ENCODE measurements around the gene IRGQ.
A peak's percentile ranks its signal among the peaks of the same experiment; 100 is the strongest.
"Not testable (repeated sequence)": the region's sequence is repeated elsewhere in the genome, so short reads cannot be mapped to it uniquely, and the experiment has no call there.

Gene IRGQ

DNA sequence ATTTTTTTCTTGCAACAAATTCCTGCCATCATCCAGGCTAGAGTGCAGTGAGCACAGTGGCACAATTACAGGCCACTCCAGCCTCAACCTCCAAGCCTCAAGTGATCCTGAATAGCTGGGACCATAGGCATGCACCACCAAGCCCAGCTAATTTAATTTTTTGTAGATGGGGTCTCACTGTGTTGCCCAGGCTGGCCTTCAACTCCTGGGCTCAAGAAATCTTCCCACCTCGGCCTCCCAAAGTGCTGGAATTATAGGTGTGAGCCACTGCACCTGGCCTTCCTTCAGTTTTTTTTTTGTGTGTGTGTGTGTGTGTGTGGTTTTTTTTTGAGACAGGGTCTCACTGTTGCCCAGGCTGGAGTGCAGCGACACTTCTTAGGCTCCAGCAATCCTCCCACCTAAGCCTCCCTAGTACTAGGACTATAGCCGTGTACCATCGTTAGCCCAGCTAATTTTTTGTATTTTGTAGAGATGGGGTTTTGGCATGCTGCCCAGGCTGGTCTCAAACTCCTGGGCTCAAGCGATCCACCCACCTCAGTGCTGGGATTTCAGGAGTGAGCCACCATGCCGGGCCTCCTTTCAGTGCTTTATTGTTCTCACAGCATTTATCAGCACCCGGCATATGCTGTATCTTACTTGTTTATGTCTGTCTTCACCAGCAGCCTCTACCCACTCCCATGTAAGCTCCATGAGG, 10.1 kb upstream of the IRGQ start:
- no peak overlapping the region for H3K4me3 ChIP-seq (ENCODE audit: low read depth, low read length)
- DNase-seq (ENCODE audit: low read depth), result no peak

DNA sequence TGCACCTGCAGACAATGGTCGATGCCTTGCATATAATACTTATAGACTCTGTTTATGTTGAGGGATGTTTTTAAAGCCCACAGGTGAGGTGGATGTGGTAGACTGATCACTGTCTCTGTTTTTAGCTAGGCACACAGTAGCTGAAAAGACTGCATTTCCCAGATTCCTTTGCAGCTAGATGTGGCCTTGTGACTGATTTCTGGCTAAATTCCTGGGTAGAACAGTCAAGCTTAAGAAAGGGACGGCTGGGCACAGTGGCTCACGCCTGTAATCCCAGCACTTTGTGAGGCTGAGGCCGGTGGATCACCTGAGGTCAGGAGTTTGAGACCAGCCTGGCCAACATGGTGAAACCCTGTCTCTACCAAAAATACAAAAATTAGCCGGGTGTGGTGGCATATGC, 4.4 kb upstream of the IRGQ start:
- not testable (repeated sequence) for H3K4me3 ChIP-seq (ENCODE audit: low read depth, low read length); DNase-seq (ENCODE audit: low read depth)

DNA sequence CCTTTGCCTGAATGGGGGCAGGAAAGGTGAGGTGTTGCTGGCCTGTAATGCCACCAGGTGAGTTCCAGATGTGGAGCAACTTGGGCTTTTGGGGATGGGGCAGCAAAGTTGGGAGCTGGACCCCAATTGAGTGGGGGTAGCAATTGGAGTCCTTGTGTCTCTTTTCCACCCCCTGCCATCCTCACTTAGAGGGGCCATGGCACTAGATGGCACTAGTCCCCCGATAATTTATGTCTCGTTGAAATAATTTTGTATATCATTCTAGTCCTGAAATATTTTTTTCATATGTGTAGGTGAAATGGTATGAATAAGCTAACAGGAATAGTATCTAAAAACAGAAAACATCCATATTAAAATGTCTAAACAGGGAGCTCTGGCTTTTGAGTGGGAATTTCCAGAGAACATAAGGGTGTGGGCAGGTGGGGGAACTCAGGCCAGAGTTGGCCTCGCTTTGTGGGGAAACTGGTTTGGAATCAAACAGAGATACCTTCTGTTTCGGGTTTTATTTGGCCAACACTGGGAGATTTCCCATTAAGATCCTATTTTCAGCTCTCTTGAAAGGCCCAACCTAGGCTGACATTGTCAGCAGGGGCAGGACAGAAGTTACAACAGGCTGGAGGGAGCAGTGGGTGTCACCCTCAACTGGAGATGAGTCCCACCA, 3.8 kb upstream of the IRGQ start:
- H3K4me3 ChIP-seq (ENCODE audit: low read depth, low read length), result no peak overlapping the region
- no peak for DNase-seq (ENCODE audit: low read depth)

DNA sequence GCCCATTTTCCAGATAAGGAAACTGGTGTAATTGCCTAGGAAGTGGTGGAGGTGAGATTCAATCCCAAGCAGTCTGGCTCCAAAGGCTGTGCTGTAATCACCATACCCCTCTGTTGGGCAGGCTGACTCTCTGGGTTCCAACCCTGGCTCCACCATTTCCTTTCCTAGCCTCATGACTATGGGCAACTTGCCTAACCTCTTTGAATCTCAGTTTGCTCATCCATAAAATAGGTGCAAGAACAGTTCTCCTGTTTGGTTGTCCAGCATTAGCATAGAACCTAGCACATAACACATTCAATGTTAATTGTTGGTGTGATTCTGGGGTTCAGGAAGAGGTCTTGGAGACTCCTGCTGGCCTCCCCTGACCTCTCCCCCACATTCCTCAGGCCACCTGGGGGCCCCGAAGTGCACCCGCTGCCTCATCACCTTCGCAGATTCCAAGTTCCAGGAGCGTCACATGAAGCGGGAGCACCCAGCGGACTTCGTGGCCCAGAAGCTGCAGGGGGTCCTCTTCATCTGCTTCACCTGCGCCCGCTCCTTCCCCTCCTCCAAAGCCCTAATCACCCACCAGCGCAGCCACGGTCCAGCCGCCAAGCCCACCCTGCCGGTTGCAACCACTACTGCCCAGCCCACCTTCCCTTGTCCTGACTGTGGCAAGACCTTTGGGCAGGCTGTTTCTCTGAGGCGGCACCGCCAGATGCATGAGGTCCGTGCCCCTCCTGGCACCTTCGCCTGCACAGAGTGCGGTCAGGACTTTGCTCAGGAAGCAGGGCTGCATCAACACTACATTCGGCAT, 2.7 kb upstream of the IRGQ start:
- H3K4me3 ChIP-seq (ENCODE audit: low read depth, low read length), result no peak overlapping the region
- no peak for DNase-seq (ENCODE audit: low read depth)

DNA sequence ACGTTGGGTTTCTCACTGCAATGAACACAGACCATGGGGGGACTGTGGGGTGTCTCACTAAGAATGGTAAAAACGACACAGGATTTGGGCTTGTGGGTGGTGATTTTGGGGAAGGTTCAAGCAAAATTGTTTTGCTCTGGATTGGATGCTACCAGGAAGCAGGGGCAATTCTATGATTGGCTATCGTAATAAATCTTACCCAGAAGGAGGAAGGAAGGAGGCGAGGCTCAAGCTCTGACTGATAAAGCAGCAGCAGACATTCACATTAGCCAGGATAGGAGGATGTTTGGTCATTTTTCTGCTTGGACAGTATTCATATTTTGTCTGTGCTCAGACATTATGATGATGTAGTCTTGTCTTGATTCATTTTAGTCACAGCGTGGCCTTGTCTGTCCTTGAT, 1.9 kb upstream of the IRGQ start:
- DNase-seq (ENCODE audit: low read depth), result no peak
- H3K4me3 ChIP-seq (ENCODE audit: low read depth, low read length), result peak overlapping the region; percentile 65

DNA sequence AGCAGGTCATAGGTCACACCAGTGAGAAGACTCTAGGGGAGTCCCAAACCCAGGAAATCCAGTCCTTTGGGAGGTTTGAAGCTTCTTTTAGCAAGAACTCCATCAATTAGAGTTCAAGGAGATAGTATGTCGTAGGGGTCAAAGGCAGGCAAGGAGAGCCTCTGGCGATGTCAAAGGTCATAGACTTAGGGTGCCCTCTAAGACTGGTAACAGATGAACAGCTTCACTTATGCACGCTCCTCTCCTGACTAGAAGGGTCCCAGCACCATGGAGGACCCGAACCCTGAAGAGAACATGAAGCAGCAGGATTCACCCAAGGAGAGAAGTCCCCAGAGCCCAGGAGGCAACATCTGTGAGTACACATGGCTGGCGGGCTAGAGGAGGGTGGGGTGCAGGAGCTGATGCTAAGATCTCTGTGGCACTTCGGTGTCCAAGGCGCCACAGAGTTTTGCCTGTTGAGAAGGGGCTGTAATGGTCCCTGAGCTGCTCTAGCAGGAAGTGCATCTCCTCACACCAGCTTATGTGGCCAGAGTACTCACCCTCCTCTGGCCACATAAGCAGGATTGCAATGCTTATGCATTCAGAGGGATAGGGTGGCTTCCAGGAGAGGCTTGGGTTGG, 1.0 kb upstream of the IRGQ start:
- no peak for DNase-seq (ENCODE audit: low read depth)

DNA sequence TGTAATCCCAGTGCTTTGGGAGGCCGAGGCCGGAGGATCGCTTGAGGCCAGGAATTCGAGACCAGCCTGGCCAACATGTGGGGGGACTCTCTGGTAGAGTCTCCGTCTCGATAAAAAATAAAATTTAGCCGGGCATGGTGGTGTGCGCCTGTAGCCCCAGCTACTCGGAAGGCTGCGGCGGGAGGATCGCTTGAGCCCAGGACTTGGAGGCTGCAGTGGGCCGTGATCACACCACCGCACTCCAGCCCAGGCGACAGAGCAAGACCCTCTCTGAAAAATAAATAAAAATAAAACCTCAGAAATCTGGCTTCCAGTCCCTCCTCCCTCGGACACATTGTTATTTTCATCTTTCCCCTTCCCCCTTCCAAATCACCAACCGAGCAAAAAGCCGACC, 332 bp downstream of the IRGQ start:
- no peak for DNase-seq (ENCODE audit: low read depth)
- H3K4me3 ChIP-seq (ENCODE audit: low read depth, low read length), result peak overlapping the region; percentile 77

More for the DNA sequence above, 1.0 kb upstream of the IRGQ start:
- peak overlapping the region; percentile 65 for H3K4me3 ChIP-seq (ENCODE audit: low read depth, low read length)

DNA sequence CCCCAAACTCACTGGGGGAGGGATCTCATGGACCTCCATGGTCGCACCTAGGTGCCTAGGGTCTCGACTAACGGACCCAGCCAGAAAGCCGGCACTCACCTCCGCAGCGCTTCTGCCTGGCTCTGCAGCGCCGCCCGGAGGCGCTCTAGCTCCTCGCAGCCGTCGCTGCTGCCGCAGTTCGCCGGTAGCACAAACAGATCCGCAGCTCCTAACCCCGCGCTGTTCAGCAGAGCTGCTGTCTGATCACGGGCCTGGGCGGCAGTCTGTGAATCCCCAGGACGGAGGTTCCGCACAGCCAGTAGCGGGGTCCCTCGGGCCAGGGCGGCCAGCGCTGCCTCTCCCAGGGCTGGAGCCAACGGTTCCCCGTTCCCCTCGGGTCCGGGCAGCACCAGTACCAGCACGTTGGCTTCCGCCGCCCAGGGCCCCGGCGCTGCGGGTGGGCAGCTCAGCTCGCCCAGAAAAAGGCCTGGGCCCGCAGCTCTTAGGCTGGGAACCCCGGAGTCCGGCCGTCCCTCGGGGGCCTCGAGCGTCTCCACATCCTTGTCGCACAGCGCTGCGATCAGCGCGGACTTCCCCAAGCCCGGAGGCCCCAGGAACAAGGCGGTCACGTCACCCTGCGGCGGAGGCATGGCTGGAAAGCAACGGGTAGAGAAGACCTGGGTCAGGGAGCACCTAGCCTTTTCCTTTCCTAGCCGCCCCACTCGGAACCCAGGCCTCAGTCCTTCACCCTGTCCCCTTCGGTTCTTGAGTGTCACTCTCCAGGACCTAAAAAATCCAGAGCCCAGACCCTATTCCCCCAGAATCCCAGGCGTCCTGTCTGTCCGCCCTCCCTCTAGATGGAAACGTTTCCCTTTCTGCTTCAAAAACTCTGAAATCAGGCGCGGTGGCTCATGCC, 977 bp downstream of the IRGQ start:
- DNase-seq (ENCODE audit: low read depth), result no peak
- peak overlapping the region; percentile 77 for H3K4me3 ChIP-seq (ENCODE audit: low read depth, low read length)

DNA sequence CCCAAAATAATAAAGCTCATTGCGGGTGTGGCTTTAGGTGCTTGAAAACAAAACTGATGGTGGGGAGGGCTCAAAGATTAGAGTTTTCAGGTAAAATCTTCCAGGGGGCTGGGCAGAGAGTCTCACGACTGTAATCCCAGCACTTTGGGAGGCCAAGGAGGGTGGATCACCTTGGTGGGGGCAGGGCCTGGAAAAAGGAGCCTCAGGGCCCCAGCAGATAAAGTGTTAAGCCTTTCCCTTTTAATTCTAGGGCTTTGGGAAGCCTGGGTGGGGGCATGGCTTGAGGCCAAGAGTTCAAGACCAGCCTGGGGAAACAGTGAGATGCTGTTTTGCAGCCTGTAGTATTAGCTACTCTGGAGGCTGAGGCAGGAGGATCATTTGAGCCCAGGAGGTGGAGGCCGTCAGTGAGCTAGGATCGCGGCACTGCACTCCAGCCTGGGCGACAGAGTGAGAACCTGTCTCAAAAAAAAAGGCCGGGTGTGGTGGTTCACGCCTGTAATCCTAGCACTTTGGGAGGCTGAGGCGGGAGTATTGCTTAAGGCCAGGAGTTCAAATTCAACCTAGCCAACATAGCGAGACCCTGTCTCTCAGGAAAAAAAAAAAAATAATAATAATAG, 1.7 kb downstream of the IRGQ start:
- peak overlapping the region; percentile 77 for H3K4me3 ChIP-seq (ENCODE audit: low read depth, low read length)
- no peak for DNase-seq (ENCODE audit: low read depth)

DNA sequence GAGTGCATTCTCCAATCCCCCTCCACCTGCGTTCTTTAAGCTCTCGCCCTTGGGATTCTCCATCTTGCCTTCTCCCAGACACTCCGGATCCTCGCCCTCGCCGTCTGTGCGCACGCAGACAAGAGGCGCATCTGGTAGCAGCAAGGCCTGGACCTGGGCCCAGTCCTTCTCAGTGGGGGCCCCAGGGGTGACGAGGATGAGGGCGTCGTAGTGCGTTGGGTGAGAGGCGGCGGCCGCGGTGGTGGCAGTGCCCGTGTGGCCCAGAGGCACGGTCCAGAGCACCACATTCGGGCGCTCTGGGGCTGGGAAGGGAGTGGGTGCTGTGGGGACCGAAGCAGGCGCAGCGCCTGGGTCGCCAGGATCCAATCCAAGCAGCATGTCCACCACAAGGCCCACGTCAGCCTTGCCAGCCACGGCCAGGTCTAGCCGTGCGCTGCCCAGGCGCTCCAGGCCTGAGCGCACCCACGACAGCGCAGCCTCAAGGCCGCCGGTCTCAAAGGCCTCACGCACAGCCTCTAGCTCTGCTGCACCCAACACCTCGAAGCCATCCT, 3.1 kb downstream of the IRGQ start:
- no peak overlapping the region for H3K4me3 ChIP-seq (ENCODE audit: low read depth, low read length)
- DNase-seq (ENCODE audit: low read depth), result no peak

DNA sequence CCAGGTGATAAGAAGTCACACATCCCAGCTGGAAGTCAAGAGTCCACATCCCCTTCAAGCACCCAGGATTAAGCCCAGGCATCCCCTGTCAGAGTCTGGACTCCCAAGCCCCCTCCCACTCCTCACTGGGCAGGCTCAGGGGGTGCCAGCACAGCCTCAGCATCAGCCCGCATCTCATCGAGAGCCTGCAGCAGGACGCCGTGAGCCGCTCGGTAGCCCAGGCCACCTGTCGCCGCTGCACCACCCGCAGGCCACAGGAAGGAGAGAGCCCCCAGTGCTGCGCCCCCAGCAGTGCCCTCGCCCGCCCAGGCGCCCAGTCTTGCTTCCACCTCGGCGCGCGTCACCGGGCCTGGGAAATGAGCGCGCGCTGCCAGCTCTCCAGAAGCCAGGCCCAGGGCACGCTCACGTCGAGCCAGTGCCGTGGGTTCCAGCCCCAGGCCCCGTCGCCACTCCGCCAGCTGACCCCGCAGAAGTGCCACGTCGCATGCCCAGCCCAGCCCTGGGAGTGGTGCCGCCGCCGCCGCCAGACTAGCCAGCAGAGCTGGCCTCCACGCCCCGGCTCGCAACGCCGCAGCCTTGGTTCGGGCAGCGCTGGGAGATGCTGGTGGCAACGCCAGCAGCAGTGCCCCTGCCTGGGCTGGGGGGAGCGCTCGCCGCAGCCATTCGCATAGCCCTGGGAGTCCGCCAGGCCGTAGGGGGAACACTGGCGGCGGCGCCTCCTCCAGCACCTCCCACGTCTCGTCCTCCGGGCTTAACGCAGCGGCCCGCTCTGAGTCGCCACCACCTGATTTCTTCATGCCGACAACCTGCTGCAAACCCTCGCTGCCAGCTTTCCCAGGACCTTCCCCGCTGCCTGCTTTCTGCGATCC, 3.8 kb downstream of the IRGQ start:
- no peak overlapping the region for H3K4me3 ChIP-seq (ENCODE audit: low read depth, low read length)
- no peak for DNase-seq (ENCODE audit: low read depth)

DNA sequence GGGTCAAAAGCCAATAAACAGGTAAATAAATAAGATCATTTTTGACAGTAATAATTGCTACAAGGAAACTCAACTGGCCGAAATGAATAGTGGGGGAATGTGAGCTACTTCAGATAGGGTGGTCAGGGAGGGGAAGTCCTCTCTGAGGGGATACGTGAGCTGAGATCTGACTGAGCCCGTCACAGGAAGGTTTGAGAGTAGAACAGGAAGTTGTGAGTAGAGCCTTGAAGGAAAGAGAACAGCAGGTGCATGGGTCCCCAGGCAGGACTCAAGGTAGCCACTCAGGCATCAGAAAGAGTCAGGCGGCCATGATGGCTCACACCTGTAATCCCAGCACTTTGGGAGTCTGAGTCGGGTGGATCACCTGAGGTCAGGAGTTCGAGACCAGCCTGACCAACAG, 6.3 kb downstream of the IRGQ start:
- DNase-seq (ENCODE audit: low read depth), result no peak
- H3K4me3 ChIP-seq (ENCODE audit: low read depth, low read length), result no peak overlapping the region

DNA sequence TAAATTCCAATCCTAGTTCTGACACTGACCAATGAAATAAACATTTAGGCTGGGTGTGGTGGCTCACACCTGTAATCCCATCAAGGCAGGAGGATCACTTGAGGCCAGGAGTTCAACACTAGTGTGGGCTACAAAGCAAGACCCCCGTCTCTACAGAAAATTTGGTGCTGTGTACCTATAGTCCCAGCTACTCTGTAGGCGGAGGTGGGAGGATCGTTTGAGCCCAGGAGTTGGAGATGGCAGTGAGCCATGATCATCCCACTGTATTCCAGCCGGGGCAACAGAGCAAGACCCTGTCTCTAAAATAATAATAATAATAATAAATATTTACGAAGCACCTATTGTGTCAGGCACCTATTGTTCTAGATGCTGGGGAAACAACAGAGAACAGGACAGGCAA, 6.7 kb downstream of the IRGQ start:
- no peak for DNase-seq (ENCODE audit: low read depth)
- H3K4me3 ChIP-seq (ENCODE audit: low read depth, low read length), result no peak overlapping the region

DNA sequence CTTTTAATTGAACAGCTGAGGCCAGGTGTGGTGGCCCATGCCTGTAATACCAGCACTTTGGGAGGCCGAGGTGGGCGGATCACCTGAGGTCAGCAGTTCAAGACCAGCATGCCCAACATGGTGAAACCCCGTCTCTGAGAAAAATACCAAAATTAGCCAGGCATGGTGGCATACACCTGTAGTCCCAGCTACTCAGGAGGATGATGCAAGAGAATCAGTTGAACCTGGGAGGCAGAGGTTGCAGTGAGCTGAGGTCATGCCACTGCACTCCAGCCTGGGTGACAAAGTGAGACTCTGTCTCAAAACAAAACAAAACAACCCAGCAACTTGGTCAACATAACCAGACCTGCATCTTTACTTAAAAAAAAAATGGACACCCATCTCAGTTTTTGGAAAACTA, 8.9 kb downstream of the IRGQ start:
- not testable (repeated sequence) for H3K4me3 ChIP-seq (ENCODE audit: low read depth, low read length); DNase-seq (ENCODE audit: low read depth)

DNA sequence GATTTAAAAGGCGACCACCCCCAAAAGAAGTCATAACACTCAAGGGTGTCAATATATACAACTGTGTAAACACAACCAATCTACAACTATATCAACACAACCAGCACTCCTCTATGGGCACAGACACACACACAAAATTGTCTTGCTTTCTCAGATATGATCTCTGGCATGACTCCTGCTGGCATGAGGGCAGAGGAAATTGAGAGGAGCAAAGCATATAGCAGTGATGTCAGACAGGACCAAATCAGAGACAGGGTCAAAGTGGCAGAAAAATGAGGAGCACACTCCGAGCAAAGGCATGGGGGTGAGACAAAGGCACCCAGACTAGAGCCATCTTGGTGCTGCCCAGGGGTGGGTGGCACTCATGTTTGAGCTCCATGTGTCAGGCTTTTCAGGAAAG, 9.6 kb downstream of the IRGQ start:
- no peak overlapping the region for H3K4me3 ChIP-seq (ENCODE audit: low read depth, low read length)
- DNase-seq (ENCODE audit: low read depth), result no peak

DNA sequence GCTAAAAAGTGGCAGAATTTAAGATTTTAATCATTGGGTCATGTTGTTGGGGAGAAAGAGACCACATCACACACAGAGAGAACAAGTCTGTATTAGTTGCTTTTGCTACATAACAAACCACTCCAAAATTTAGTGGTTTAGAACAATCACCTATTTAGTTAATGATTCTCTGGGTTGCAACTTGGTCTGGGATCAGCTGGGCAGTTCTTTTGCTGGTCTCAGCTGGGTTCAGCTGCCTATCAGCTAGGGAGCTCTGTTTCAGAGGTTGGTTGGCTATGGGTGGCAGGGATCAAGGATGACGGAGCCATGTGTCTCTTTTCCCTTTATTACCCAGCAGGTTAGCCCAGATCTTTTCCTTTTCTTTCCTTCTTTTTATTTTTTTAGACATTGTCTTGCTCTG, 11.4 kb downstream of the IRGQ start:
- no peak overlapping the region for H3K4me3 ChIP-seq (ENCODE audit: low read depth, low read length)
- no peak for DNase-seq (ENCODE audit: low read depth)

DNA sequence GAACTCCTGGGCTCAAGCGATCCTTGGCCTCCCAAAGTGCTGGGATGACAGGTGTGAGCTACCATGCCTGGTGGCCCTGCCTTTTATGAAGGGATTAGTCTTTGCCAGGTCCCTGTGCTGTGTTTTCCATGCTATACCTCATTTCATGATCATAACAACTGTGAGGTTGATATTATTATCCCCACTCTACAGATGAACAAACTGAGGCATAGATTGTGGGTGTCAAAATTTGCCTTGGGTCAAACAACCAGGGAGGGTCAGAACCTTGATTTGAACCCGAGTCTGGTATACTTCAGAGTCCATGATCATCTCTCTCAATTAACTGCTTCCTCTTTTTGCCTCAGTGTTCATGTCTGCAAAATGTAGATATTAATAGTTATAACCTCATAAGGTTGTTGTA, 13.4 kb downstream of the IRGQ start:
- H3K4me3 ChIP-seq (ENCODE audit: low read depth, low read length), result no peak overlapping the region
- no peak for DNase-seq (ENCODE audit: low read depth)

DNA sequence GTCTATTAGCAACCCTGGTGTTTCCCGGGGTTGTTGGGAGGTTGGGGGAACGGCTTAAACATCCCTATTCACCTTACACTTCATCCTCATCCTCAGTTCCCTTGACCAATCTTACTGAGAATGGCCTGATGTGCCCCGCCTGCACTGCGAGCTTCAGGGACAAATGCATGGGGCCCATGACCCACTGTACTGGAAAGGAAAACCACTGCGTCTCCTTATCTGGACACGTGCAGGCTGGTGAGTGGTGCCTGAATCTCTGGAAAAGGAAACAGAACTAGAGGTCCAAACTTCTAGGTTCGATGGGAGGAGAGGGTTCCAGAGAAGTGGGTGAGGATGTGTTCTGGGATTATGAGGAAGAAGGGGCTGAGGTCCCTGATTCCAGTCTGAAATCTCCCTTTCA, 14.5 kb downstream of the IRGQ start:
- H3K4me3 ChIP-seq (ENCODE audit: low read depth, low read length), result no peak overlapping the region
- no peak for DNase-seq (ENCODE audit: low read depth)
